Esophagus muscularis mucosa (tissue), 3 donors: Measurements from ENCODE around the gene KCNE4.

Experiments used
- POLR2A ChIP-seq: fragments of 450-650 bp; IDR thresholded peaks from one replicate; pipeline ENCODE4 v1.6.1; 2017; ENCODE audit warnings: antibody characterized with exemption, moderate library complexity, mild to moderate bottlenecking, low read depth
- POLR2AphosphoS5 ChIP-seq, 2 donors: sonication (generic); formaldehyde crosslinking; IDR thresholded peaks; one replicate each; pipeline ENCODE4 v1.6.1; 2017; ENCODE audit warnings: antibody characterized with exemption in 2 of 2
- TF ChIP-seq, protein P1 (sequence below), 3 experiments: fragments of 200-600 bp in 2 of 3; fragments of 450-650 bp in 1 of 3; sonication (generic) in 2 of 3; IDR thresholded peaks; one replicate each; pipeline ENCODE4 v1.5.1; 2017 to 2019; ENCODE audit warnings: antibody characterized with exemption in 3 of 3, mild to moderate bottlenecking in 2 of 3, moderate library complexity in 1 of 3

DNA sequence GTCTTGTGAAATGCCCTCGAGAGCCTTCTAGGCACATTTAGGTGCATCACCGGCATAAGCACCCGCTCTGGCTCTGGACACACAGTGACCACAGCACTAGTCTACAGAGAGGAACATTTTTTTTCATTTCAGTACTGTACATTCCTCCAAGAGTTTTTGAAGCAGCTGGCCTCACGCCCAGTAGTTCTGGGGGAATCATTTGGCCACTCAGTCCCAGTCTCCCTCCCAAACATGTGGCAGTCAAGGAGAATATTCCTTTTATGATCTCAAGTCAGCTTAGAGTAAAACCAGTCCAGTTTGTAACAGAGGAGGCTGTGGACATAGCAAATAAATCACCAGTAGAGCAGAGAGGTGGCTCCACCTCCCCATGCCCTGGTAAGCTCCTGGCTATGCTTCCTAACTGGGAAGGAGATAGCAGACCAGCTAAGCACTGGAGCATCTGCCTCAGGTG is 48.1 kb downstream of the KCNE4 start:
- TF ChIP-seq, protein P1, sequence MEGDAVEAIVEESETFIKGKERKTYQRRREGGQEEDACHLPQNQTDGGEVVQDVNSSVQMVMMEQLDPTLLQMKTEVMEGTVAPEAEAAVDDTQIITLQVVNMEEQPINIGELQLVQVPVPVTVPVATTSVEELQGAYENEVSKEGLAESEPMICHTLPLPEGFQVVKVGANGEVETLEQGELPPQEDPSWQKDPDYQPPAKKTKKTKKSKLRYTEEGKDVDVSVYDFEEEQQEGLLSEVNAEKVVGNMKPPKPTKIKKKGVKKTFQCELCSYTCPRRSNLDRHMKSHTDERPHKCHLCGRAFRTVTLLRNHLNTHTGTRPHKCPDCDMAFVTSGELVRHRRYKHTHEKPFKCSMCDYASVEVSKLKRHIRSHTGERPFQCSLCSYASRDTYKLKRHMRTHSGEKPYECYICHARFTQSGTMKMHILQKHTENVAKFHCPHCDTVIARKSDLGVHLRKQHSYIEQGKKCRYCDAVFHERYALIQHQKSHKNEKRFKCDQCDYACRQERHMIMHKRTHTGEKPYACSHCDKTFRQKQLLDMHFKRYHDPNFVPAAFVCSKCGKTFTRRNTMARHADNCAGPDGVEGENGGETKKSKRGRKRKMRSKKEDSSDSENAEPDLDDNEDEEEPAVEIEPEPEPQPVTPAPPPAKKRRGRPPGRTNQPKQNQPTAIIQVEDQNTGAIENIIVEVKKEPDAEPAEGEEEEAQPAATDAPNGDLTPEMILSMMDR (IDR thresholded peaks at IDR 0.05): peak in 2 of 3 experiments; percentile 21 to 24
- peak; percentile 72 to 77 for TF ChIP-seq POLR2AphosphoS5 (IDR thresholded peaks at IDR 0.05)
- TF ChIP-seq POLR2A: no peak
